GM19463 (cell line): ENCODE data around the gene RBM26.
"Not testable (repeated sequence)": the region's sequence is repeated elsewhere in the genome, so short reads cannot be mapped to it uniquely, and the experiment has no call there.

Experiments used
- ATAC-seq: cut with Tn5 transposase; IDR thresholded peaks from one replicate; pipeline ENCODE4 v1.9.1; 2021; ENCODE audit warnings: mild to moderate bottlenecking, moderate library complexity; ENCODE audit not compliant: unreplicated experiment

RBM26 gene

GRCh38 chr13:79282976-79283375 lies 123.1 kb downstream of the RBM26 start:
- ATAC-seq = no peak

- no peak for ATAC-seq
Measured at GRCh38 chr13:79282508-79282907, 123.5 kb downstream of the RBM26 start.

- ATAC-seq = no peak
Measured at GRCh38 chr13:79281339-79281747, 124.7 kb downstream of the RBM26 start.

- not testable (repeated sequence) for ATAC-seq
Measured at GRCh38 chr13:79279735-79280134, 126.3 kb downstream of the RBM26 start.

GRCh38 chr13:79273045-79273444 lies 133.0 kb downstream of the RBM26 start:
- no peak for ATAC-seq

- no peak for ATAC-seq
Measured at GRCh38 chr13:79271616-79272015, 134.4 kb downstream of the RBM26 start.

- no peak for ATAC-seq
Measured at GRCh38 chr13:79270859-79271258, 135.2 kb downstream of the RBM26 start.
